ENCODE results near the gene TMEM144.

The TMEM144 gene

GRCh38 chr4:158213466-158213865 lies 3.2 kb downstream of the TMEM144 start:
- Histone ChIP-seq H3F3A (ENCODE audit: low read depth) (no peaks in the 10 kb centered on the region), H3K27me3 (ENCODE audit: insufficient read depth, low read length, poor library complexity, severe bottlenecking) (no peaks in the 10 kb centered on the region), H3K9me2 (replicated peaks; ENCODE audit: low read depth, low read length) (no peaks in the 10 kb centered on the region), H3K4me2 (ENCODE audit: low read depth, low read length, poor library complexity, severe bottlenecking) (no peak overlapping the region), H3K4me3 (ENCODE audit: low read length, poor library complexity, severe bottlenecking) (no peak overlapping the region), H3K36me3 (ENCODE audit: insufficient read depth, low read length) (no peaks in the 10 kb centered on the region), H2AFZ (ENCODE audit: low read length) (no peak overlapping the region), H3K9me3 (ENCODE audit: insufficient read depth, low read depth, low read length) (no peaks in the 10 kb centered on the region), H3K4me1 (ENCODE audit: insufficient read depth, low read length, poor library complexity, severe bottlenecking) (no peaks in the 10 kb centered on the region), H4K20me1 (ENCODE audit: insufficient read depth, low read length, poor library complexity, severe bottlenecking) (no peaks in the 10 kb centered on the region), H3K79me2 (ENCODE audit: insufficient read depth, low read length) (no peaks in the 10 kb centered on the region), H3K9ac (ENCODE audit: low read depth, low read length, poor library complexity, severe bottlenecking) (no peak overlapping the region)
- TF ChIP-seq EZH2phosphoT487 (IDR thresholded peaks at IDR 0.05; ENCODE audit: borderline replicate concordance): no peak
- TF ChIP-seq, protein P1, sequence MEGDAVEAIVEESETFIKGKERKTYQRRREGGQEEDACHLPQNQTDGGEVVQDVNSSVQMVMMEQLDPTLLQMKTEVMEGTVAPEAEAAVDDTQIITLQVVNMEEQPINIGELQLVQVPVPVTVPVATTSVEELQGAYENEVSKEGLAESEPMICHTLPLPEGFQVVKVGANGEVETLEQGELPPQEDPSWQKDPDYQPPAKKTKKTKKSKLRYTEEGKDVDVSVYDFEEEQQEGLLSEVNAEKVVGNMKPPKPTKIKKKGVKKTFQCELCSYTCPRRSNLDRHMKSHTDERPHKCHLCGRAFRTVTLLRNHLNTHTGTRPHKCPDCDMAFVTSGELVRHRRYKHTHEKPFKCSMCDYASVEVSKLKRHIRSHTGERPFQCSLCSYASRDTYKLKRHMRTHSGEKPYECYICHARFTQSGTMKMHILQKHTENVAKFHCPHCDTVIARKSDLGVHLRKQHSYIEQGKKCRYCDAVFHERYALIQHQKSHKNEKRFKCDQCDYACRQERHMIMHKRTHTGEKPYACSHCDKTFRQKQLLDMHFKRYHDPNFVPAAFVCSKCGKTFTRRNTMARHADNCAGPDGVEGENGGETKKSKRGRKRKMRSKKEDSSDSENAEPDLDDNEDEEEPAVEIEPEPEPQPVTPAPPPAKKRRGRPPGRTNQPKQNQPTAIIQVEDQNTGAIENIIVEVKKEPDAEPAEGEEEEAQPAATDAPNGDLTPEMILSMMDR (conservative IDR thresholded peaks at IDR 0.05; ENCODE audit: low read length): no peak

DNA sequence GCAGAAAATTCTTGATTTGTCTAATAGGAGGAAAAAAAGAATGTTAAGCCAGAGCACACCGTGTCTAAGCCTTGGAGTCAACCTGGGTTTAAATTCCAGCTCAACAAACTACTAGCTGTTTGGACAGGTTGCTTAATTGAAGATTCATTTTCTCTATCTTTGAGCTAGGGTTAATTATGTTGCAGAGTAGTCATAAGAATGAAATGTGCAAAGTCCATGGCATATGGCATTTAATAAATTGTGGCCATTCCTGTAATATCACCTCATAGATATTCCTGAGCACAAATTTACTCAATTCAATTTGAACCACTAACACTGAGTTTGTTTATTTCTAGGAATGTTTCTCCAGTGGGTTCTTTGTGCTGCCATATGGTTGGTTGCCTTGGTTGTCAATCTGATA lies 4.6 kb downstream of the TMEM144 start:
- H3K9me2 ChIP-seq (replicated peaks; ENCODE audit: low read depth, low read length): no peaks in the 10 kb centered on the region
- no peak overlapping the region for H2AFZ ChIP-seq (ENCODE audit: low read length)
- no peaks in the 10 kb centered on the region for H3F3A ChIP-seq (ENCODE audit: low read depth)
- no peaks in the 10 kb centered on the region for H3K79me2 ChIP-seq (ENCODE audit: insufficient read depth, low read length)
- H4K20me1 ChIP-seq (ENCODE audit: insufficient read depth, low read length, poor library complexity, severe bottlenecking): no peaks in the 10 kb centered on the region
- TF ChIP-seq, protein P1 (conservative IDR thresholded peaks at IDR 0.05; ENCODE audit: low read length): no peak
- TF ChIP-seq EZH2phosphoT487 (IDR thresholded peaks at IDR 0.05; ENCODE audit: borderline replicate concordance): no peak
- H3K4me2 ChIP-seq (ENCODE audit: low read depth, low read length, poor library complexity, severe bottlenecking): no peak overlapping the region
- no peak overlapping the region for H3K4me3 ChIP-seq (ENCODE audit: low read length, poor library complexity, severe bottlenecking)
- H3K36me3 ChIP-seq (ENCODE audit: insufficient read depth, low read length): no peaks in the 10 kb centered on the region
- no peak overlapping the region for H3K9ac ChIP-seq (ENCODE audit: low read depth, low read length, poor library complexity, severe bottlenecking)
- H3K9me3 ChIP-seq (ENCODE audit: insufficient read depth, low read depth, low read length): no peaks in the 10 kb centered on the region
- H3K27me3 ChIP-seq (ENCODE audit: insufficient read depth, low read length, poor library complexity, severe bottlenecking): no peaks in the 10 kb centered on the region
- H3K4me1 ChIP-seq (ENCODE audit: insufficient read depth, low read length, poor library complexity, severe bottlenecking): no peaks in the 10 kb centered on the region

- H3K9me2 ChIP-seq (replicated peaks; ENCODE audit: low read depth, low read length): no peaks in the 10 kb centered on the region
- no peak overlapping the region for H2AFZ ChIP-seq (ENCODE audit: low read length)
Measured at GRCh38 chr4:158217763-158218162, 7.5 kb downstream of the TMEM144 start.

More at GRCh38 chr4:158217763-158218162, 7.5 kb downstream of the TMEM144 start:
- Histone ChIP-seq H3K4me3 (ENCODE audit: low read length, poor library complexity, severe bottlenecking) (no peak overlapping the region), H3K36me3 (ENCODE audit: insufficient read depth, low read length) (no peaks in the 10 kb centered on the region), H3K9me3 (ENCODE audit: insufficient read depth, low read depth, low read length) (no peaks in the 10 kb centered on the region), H3K27me3 (ENCODE audit: insufficient read depth, low read length, poor library complexity, severe bottlenecking) (no peaks in the 10 kb centered on the region), H3K4me2 (ENCODE audit: low read depth, low read length, poor library complexity, severe bottlenecking) (no peak overlapping the region), H3K4me1 (ENCODE audit: insufficient read depth, low read length, poor library complexity, severe bottlenecking) (no peaks in the 10 kb centered on the region), H4K20me1 (ENCODE audit: insufficient read depth, low read length, poor library complexity, severe bottlenecking) (no peaks in the 10 kb centered on the region), H3K9ac (ENCODE audit: low read depth, low read length, poor library complexity, severe bottlenecking) (no peak overlapping the region), H3F3A (ENCODE audit: low read depth) (no peaks in the 10 kb centered on the region), H3K79me2 (ENCODE audit: insufficient read depth, low read length) (no peaks in the 10 kb centered on the region)
- TF ChIP-seq EZH2phosphoT487 (IDR thresholded peaks at IDR 0.05; ENCODE audit: borderline replicate concordance): no peak
- TF ChIP-seq, protein P1 (conservative IDR thresholded peaks at IDR 0.05; ENCODE audit: low read length): no peak

Measured in Loucy (cell line).